HG03135 (cell line): Measurements from ENCODE around the gene TEX44.
"Not testable (repeated sequence)": the region's sequence is repeated elsewhere in the genome, so short reads cannot be mapped to it uniquely, and the experiment has no call there.

Source experiments
- ATAC-seq: cut with Tn5 transposase; IDR thresholded peaks from one replicate; pipeline ENCODE4 v1.9.1; 2021; ENCODE audit warnings: mild to moderate bottlenecking, moderate library complexity; ENCODE audit not compliant: unreplicated experiment

TEX44 gene

GRCh38 chr2:231592636-231593145 is at the start of gene TEX44:
TSS of gene TEX44 (plus strand) at chr2:231592864. CDS start at chr2:231592952, 88 bp downstream.
- no peak for ATAC-seq

DNA sequence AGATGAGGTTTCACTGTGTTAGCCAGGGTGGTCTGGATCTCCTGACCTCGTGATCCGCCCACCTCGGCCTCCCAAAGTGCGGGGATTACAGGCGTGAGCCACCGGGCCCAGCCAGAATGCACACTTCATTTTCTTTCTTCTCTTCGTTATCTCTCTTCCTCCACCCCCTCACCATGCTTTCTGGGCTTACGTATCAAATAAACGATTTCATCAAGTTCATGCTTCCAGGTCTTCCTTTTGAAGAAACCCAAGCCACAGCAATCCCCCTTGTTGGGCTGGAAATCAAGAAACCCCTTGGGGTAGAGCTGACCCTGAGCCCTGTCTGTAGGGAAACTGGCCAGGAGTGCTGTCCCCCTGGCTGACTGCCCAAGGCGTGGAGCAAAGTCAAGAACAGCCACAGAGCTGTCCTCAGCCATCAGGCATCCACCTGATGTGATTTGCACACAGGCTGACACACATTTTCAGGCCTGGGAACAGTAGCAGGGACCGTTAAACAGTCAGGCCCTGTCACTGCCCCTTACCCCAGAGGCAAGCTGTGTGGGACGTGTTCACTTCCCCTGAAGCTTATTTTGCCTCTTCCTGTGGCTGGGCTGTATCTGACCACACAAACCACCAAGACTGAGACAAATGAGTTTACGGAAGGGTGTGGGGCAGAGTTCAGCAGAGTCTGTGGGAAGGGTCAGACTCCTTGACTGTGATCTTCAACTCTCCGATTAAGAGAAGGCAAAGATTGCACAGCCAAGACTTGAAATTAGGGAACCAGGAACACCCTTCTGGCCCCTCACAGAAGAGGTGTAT is 47.4 kb upstream of the TEX44 start:
- peak; percentile 96 for ATAC-seq

GRCh38 chr2:231546014-231546715 is 46.5 kb upstream of the TEX44 start:
- no peak for ATAC-seq

DNA sequence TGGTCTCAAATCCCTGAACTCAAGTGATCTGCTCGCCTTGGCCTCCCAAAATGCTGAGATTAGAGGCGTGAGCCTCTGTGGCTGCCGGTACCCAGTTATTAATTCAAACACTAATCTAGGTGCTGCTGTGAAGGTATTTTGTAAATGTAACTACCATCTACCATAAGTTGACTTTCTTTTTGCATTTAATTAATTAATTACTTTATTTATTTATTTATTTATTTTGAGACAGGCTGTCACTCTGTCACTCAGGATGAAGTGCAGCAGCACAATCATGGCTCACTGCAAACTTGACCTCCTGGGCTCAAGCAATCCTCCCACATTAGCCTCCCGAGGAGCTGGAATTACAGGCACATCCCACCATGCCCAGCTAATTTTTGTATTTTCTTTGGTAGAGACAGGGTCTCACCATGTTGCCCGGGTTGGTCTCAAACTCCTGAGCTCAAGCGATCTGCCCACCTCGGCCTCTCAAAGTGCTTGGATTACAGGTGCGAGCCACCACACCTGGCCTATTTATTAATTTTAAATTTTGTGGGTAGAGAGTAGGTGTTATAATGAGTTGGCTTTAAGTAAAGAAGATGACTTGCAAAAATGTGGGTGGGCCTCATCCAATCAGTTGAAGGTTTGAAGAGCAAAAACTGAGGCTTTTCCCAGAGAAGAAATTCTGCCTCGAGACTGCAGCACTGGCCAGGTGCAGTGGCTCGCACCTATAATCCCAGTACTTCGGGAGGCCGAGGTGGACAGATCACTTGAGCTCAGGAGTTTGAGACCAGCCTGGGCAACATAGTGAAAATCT is 45.2 kb upstream of the TEX44 start:
- no peak for ATAC-seq

GRCh38 chr2:231548752-231549151 is 43.9 kb upstream of the TEX44 start:
- ATAC-seq: no peak

- no peak for ATAC-seq
Measured at GRCh38 chr2:231549446-231550239, 43.0 kb upstream of the TEX44 start.

- no peak for ATAC-seq
Measured at GRCh38 chr2:231552752-231553151, 39.9 kb upstream of the TEX44 start.

DNA sequence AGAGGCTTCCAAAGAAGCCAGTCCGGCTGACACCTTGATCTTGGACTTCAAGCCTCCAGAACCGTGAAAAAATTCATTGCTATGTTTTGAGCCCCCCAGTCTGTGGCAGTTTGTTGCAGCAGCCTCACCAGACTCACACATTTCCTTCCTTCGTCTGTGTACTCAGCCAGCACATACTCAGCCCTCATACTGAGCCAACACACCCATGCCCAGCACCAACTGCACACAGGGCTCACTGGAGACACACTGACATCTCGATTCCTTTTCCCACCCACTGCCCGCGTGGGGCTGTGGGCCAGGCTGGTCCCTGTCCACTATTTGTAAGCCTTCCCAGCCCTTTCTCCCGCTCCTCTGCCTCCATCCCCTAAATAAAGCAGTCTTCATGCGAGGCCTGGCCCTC is 38.3 kb upstream of the TEX44 start:
- ATAC-seq: no peak

GRCh38 chr2:231554748-231555545 is 37.7 kb upstream of the TEX44 start:
- ATAC-seq: no peak

DNA sequence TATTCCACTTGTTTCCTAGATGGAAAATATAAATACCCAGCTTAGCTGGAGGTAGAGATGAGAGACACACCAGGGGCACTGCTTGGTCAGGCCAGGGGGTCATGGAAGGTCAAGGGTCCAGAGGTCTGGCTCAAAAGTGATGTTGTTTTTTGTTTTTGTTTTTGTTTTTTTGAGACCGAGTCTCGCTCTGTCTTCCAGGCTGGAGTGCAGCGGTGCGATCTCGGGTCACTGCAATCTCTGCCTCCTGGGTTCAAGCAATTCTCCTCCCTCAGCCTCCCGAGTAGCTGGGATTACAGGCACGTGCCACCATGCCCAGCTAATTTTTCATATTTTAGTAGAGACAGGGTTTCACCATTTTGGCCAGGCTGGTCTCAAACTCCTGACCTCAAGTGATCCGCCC is 36.2 kb upstream of the TEX44 start:
- not testable (repeated sequence) for ATAC-seq

- no peak for ATAC-seq
Measured at GRCh38 chr2:231556981-231557380, 35.7 kb upstream of the TEX44 start.

DNA sequence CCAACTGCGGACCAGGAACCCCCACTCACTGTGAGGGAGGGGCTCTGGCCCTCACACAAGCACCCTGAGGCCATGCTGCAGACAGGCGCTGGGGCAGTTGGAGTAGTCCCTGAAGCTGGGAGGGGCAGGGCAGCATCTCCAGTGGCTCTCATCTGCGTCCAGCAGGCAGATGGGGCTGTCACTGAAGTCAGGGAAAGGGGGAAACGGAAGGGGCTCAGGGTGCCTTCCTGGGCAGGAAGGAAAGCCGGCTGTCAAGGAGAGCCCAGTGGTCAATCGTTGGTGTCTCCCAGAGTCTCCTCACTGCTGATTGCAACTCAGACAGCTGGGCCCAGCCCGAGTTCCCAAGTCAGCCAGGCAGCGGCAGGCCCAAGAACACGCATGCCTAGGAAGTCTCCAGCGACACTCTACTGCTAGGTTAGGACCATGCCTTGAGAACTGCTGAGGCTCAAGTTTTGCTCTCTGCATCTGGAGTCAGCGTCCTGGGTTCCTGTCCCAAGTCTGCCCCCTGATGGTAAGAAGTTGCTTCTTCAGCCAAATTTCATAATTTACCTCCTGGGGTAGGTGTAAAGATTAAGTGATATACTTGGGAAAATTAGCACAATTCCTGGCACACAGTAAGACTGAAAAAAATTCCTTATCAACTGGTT is 35.0 kb upstream of the TEX44 start:
- ATAC-seq: peak; percentile 77

DNA sequence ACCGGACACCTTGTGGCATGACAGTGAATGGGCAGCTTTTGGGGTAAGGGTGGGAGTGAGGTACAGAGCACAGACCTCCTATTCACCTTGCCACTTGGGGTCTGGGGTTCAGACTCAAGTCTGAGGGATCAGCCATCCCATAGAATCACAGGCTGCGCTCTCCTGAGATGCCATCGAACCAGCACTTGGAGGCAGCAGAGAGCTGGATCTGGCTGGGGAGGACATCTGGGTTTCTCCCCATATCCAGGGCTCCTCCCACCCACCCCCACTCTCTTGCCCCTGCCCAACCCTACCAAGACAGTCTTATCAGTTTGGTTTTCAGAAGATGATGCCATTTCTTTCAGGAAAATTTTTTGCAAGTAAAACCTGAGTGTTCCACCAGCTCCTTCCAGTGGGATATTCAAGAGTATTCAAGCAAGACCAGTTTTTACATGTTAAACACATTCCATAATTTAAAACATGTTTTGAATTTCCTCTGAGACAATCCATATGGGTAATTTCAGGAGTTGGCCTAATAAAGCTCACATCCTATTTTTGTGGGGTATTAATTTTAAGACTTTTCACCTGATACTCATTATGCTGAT is 29.2 kb upstream of the TEX44 start:
- no peak for ATAC-seq

GRCh38 chr2:231565887-231566594 is 26.6 kb upstream of the TEX44 start:
- ATAC-seq: no peak

GRCh38 chr2:231567159-231567558 is 25.5 kb upstream of the TEX44 start:
- no peak for ATAC-seq

DNA sequence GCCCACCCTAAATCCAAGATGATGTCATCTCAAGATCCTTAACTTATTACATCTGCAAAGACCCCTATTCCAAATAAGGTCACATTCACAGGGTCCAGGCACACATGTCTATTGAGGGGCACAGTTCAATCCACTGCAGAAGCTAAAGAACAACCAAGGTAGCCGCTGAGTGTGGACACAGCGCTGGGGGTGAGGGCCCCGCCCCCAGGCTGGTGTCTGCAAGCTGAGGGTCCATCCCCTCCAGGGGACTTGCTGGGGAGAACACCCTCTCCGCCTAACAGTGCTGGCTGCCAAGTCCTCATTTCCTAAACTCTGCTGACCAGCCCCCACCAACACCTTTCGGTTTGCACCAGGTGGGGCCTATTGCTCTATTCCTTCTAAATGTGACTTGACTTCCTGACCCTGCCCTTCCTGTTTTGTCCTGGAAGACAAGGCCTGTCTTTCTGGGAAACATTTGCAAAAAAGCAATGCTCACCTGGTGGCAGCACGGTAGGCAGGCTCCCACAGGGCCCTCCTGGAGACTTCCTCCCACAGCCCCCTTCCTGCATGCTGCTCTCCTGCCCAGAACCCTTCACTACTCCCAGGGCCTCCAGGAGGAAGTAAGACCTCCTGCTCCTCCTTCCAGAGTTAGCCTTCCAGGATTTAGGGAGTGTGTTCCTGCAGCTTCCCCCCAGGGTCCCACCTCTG is 24.4 kb upstream of the TEX44 start:
- ATAC-seq: no peak

- ATAC-seq: no peak
Measured at GRCh38 chr2:231568785-231569435, 23.8 kb upstream of the TEX44 start.
